Measurements from ENCODE around the gene ZDHHC14. TPM values are rescaled to one million over a fixed set of nuclear protein-coding genes. Genes with fewer than 3 reads are reported as not detected.

Gene ZDHHC14
- total RNA-seq, 2 experiments from 2014 or later, result 1.3 to 1.6 TPM

DNA sequence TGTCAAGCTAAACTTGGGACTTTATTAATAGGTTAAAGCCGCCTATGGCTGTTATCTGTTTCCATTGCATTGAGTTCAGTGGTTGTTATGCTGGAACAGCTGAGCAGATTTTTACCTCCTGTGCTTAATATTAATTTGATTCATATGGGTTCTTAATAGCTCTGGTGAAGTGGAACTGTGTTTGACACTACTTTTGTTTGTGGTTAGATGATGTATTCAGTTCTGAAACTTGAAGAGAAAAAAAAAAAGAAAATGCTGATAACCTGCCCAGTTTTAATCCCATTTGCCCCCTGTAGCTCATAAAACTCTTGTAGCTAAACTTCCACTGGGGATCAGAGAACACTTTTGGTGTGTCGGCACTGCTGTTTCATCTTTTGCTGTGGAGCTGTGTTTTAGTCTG is 117.8 kb downstream of the ZDHHC14 start:
- Mint-ChIP-seq H3K27me3 (no peaks in the 10 kb centered on the region), H3K9me3 (no peaks in the 10 kb centered on the region), H3K27ac (no peak overlapping the region), H3K4me3 (no peak overlapping the region), H3K4me1 (ENCODE audit: low read depth) (peaks cover 5% of the 10 kb centered on the region), H3K36me3 (ENCODE audit: low read depth) (no peaks in the 10 kb centered on the region)
- DNase-seq (no peak), ATAC-seq (ENCODE audit: poor library complexity) (no peak)
- intact Hi-C loops (cut with DNase I, micrococcal nuclease), result no loop called here
- H3K4me1 ChIP-seq (ENCODE audit: insufficient read depth, low read length), result no peaks in the 10 kb centered on the region
- POLR2A ChIA-PET, result no interaction called here
- H3K9me3 ChIP-seq (ENCODE audit: control insufficient read depth in 1 of 2, insufficient read depth in 1 of 2, low read length in 2 of 2), result no peaks in the 10 kb centered on the region
- H3K27me3 ChIP-seq (ENCODE audit: control insufficient read depth in 1 of 2, insufficient read depth in 2 of 2, low read length in 2 of 2), result no peaks in the 10 kb centered on the region
- TF ChIP-seq, protein P1, sequence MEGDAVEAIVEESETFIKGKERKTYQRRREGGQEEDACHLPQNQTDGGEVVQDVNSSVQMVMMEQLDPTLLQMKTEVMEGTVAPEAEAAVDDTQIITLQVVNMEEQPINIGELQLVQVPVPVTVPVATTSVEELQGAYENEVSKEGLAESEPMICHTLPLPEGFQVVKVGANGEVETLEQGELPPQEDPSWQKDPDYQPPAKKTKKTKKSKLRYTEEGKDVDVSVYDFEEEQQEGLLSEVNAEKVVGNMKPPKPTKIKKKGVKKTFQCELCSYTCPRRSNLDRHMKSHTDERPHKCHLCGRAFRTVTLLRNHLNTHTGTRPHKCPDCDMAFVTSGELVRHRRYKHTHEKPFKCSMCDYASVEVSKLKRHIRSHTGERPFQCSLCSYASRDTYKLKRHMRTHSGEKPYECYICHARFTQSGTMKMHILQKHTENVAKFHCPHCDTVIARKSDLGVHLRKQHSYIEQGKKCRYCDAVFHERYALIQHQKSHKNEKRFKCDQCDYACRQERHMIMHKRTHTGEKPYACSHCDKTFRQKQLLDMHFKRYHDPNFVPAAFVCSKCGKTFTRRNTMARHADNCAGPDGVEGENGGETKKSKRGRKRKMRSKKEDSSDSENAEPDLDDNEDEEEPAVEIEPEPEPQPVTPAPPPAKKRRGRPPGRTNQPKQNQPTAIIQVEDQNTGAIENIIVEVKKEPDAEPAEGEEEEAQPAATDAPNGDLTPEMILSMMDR (IDR thresholded peaks at IDR 0.05), result no peak
- no peak overlapping the region for H3K27ac ChIP-seq (ENCODE audit: low read depth in 1 of 2, low read length in 2 of 2)
- CTCF ChIA-PET, result no interaction called here
- H3K4me3 ChIP-seq (ENCODE audit: low read length), result no peak overlapping the region
- no peaks in the 10 kb centered on the region for H3K36me3 ChIP-seq (ENCODE audit: insufficient read depth, low read length)

DNA sequence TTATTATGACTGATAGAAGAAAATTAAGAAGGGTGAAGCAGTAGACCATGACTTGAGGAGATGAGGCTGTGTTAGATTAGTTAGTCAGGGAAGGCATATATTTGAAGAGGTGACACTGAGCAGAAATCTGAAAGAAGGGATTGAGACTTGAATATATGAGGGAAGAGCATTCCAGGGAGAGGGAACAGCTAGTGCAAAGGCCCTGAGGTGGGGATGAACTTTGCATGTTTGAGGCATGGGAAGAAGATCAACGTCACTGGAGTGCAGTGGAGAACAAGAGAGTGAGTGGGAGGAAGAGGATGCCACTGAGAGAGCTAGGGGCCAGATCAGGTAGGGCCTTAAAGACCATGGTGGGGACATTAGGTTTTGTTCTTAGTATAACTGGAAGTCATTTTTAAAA is 119.0 kb downstream of the ZDHHC14 start:
- Mint-ChIP-seq H3K27ac (no peak overlapping the region), H3K4me1 (ENCODE audit: low read depth) (peaks cover 5% of the 10 kb centered on the region), H3K27me3 (no peaks in the 10 kb centered on the region), H3K9me3 (peaks cover under 1% of the 10 kb centered on the region), H3K36me3 (ENCODE audit: low read depth) (peaks cover under 1% of the 10 kb centered on the region), H3K4me3 (no peak overlapping the region)
- ATAC-seq (ENCODE audit: poor library complexity) (no peak), DNase-seq (no peak)
- Histone ChIP-seq H3K9me3 (ENCODE audit: control insufficient read depth in 1 of 2, insufficient read depth in 1 of 2, low read length in 2 of 2) (peaks cover 0 to under 1% of the 10 kb centered on the region in 2 experiments), H3K4me1 (ENCODE audit: insufficient read depth, low read length) (no peaks in the 10 kb centered on the region), H3K4me3 (ENCODE audit: low read length) (no peak overlapping the region), H3K27me3 (ENCODE audit: control insufficient read depth in 1 of 2, insufficient read depth in 2 of 2, low read length in 2 of 2) (no peaks in the 10 kb centered on the region), H3K36me3 (ENCODE audit: insufficient read depth, low read length) (no peaks in the 10 kb centered on the region), H3K27ac (ENCODE audit: low read depth in 1 of 2, low read length in 2 of 2) (no peak overlapping the region)
- intact Hi-C loops (cut with DNase I, micrococcal nuclease), result no loop called here
- TF ChIP-seq, protein P1 (IDR thresholded peaks at IDR 0.05), result no peak
- ChIA-PET POLR2A (no interaction called here), CTCF (no interaction called here)

DNA sequence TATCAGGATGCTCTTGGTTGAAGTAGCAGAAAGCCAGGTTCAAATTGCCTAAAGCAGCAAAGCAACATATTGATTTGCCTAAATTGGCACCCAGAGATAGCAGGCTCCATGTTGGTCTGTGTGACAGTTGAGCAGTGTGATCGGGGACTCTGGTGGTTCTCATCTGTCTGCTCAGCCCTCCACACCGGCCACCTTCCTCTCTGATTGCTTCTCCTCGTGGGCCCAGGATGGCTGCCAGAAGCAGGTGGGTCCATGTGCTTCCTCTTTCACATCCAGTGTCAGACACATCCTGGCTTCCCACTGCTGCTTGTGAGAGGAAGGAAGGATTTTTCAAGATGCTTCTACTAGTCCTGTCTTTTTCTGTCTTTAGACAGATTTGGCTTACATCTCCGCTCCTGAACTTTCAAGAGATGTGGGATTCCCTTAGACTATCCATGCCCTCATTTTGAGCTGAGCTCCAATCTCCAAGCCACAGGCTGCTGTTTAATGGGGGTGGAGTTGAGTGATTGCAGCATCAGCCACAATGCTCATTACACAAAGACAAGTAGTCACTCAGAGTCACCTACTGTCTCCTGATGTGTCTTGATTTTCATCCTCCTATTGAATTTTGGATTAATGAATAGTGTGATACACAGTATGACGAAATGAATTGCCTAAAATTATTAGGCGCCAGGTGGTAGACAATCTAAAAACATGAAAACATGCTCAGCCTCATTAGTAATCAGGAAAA is 122.2 kb downstream of the ZDHHC14 start:
- intact Hi-C loops (cut with DNase I, micrococcal nuclease), result no loop called here
- Mint-ChIP-seq H3K36me3 (ENCODE audit: low read depth) (peaks cover 9% of the 10 kb centered on the region), H3K27me3 (no peaks in the 10 kb centered on the region), H3K4me1 (ENCODE audit: low read depth) (no peaks in the 10 kb centered on the region), H3K27ac (no peak overlapping the region), H3K4me3 (no peak overlapping the region), H3K9me3 (peaks cover 9% of the 10 kb centered on the region)
- TF ChIP-seq, protein P1 (IDR thresholded peaks at IDR 0.05), result no peak
- Histone ChIP-seq H3K36me3 (ENCODE audit: insufficient read depth, low read length) (no peaks in the 10 kb centered on the region), H3K4me3 (ENCODE audit: low read length) (no peak overlapping the region), H3K4me1 (ENCODE audit: insufficient read depth, low read length) (no peaks in the 10 kb centered on the region), H3K27ac (ENCODE audit: low read depth in 1 of 2, low read length in 2 of 2) (no peak overlapping the region), H3K9me3 (ENCODE audit: control insufficient read depth in 1 of 2, insufficient read depth in 1 of 2, low read length in 2 of 2) (peaks cover 7 to 18% of the 10 kb centered on the region in 2 experiments), H3K27me3 (ENCODE audit: control insufficient read depth in 1 of 2, insufficient read depth in 2 of 2, low read length in 2 of 2) (no peaks in the 10 kb centered on the region)
- ChIA-PET POLR2A (no interaction called here), CTCF (interaction anchor here (0.5 kb wide), 1 partner anchor 826 kb away, joined by 4 read pairs; no protein-coding TSS in a partner anchor)
- ATAC-seq (ENCODE audit: poor library complexity), result no peak
- no peak for DNase-seq
